ENCODE data around the gene SIRT6.

DNA sequence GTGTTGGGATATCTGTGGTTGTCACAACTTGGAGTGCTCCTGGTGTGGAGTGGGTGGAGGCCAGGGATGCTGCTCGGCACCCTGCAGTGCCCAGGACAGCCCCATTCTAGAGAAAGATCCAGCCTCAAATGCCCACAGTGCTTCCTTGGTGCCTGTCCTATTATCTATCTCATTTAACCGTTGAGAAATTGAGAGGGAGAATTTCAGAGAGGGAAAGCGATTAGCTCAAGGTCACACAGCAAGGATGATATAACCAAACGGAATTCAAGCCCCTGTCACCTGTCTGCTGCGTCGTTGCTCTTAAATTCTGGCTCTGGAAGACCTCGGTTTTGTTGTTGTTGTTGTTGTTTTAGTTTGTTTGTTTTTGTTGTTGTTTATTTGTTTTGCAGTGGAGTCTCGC lies 13.6 kb upstream of the SIRT6 start:
- TF ChIP-seq, protein P1, sequence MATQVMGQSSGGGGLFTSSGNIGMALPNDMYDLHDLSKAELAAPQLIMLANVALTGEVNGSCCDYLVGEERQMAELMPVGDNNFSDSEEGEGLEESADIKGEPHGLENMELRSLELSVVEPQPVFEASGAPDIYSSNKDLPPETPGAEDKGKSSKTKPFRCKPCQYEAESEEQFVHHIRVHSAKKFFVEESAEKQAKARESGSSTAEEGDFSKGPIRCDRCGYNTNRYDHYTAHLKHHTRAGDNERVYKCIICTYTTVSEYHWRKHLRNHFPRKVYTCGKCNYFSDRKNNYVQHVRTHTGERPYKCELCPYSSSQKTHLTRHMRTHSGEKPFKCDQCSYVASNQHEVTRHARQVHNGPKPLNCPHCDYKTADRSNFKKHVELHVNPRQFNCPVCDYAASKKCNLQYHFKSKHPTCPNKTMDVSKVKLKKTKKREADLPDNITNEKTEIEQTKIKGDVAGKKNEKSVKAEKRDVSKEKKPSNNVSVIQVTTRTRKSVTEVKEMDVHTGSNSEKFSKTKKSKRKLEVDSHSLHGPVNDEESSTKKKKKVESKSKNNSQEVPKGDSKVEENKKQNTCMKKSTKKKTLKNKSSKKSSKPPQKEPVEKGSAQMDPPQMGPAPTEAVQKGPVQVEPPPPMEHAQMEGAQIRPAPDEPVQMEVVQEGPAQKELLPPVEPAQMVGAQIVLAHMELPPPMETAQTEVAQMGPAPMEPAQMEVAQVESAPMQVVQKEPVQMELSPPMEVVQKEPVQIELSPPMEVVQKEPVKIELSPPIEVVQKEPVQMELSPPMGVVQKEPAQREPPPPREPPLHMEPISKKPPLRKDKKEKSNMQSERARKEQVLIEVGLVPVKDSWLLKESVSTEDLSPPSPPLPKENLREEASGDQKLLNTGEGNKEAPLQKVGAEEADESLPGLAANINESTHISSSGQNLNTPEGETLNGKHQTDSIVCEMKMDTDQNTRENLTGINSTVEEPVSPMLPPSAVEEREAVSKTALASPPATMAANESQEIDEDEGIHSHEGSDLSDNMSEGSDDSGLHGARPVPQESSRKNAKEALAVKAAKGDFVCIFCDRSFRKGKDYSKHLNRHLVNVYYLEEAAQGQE (IDR thresholded peaks at IDR 0.05; ENCODE audit: low read depth), result no peak
- no peak for TF ChIP-seq RAD21 (IDR thresholded peaks at IDR 0.05; ENCODE audit: low read depth)
- no peak for TF ChIP-seq EP300 (IDR thresholded peaks at IDR 0.05; ENCODE audit: borderline replicate concordance)
- TF ChIP-seq CREB1 (IDR thresholded peaks at IDR 0.05; ENCODE audit: low read depth), result no peak

Data from Ishikawa (cell line).